ENCODE data around the gene NME7. TPM values are rescaled to one million over a fixed set of nuclear protein-coding genes. Genes with fewer than 3 reads are reported as not detected.

NME7 gene
- total RNA-seq, 1 experiment from 2014 or later, result 21.8 TPM

GRCh38 chr1:169234780-169235179 lies 132.8 kb downstream of the NME7 start:
- POLR2A ChIA-PET, result no interaction called here
- TF ChIP-seq ELF1 (IDR thresholded peaks at IDR 0.05; ENCODE audit: borderline replicate concordance, low read depth) (no peak), REST (IDR thresholded peaks at IDR 0.05; ENCODE audit: low read depth) (no peak), EZH2phosphoT487 (IDR thresholded peaks at IDR 0.05; ENCODE audit: borderline replicate concordance) (no peak), CTCF (IDR thresholded peaks at IDR 0.05 in 2 of 3, conservative IDR thresholded peaks at IDR 0.05 in 1 of 3; ENCODE audit: borderline replicate concordance in 1 of 3, insufficient read depth in 1 of 3, low read depth in 2 of 3, low read length in 2 of 3) (no peak), ATF3 (IDR thresholded peaks at IDR 0.05) (no peak), SRF (IDR thresholded peaks at IDR 0.05; ENCODE audit: low read depth) (no peak), JUND (IDR thresholded peaks at IDR 0.05) (no peak)
- CTCF ChIA-PET, result no interaction called here
- Histone ChIP-seq H3K4me1 (ENCODE audit: control insufficient read depth in 1 of 2, insufficient read depth in 2 of 2, low read length in 2 of 2) (no peaks in the 10 kb centered on the region), H3K79me2 (ENCODE audit: insufficient read depth, low read length) (no peaks in the 10 kb centered on the region), H3K9me2 (ENCODE audit: insufficient read depth) (no peaks in the 10 kb centered on the region), H3K4me3 (replicated peaks in 1 of 2; ENCODE audit: low read depth in 1 of 2, low read length in 2 of 2) (no peak overlapping the region), H3K27ac (ENCODE audit: low read depth, low read length) (no peak overlapping the region), H3K4me2 (ENCODE audit: low read length) (no peak overlapping the region), H3K9ac (ENCODE audit: low read length) (no peak overlapping the region), H3K27me3 (ENCODE audit: insufficient read depth, low read length) (no peaks in the 10 kb centered on the region), H2AFZ (ENCODE audit: low read depth, low read length, poor library complexity, severe bottlenecking) (no peak overlapping the region), H3K9me3 (ENCODE audit: control insufficient read depth in 1 of 2, insufficient read depth in 1 of 2, low read depth in 1 of 2, low read length in 2 of 2) (no peaks in the 10 kb centered on the region), H3K36me3 (ENCODE audit: control insufficient read depth in 1 of 2, insufficient read depth in 2 of 2, low read length in 2 of 2) (no peaks in the 10 kb centered on the region), H4K20me1 (ENCODE audit: insufficient read depth) (no peaks in the 10 kb centered on the region)
- no TSS peak for BruUV-seq (replicated peaks)
- intact Hi-C loops (cut with micrococcal nuclease), result no loop called here
- RAD21 ChIA-PET (ENCODE audit: low non-redundant PET in 1 of 2, low total read pairs in 2 of 2, uncharacterized antibody in 2 of 2, unreplicated experiment in 2 of 2), result no interaction called here
- no peak for ATAC-seq
- DNase-seq (ENCODE audit: low read depth, low spot score), result no peak
